Esophagus muscularis mucosa (tissue), 3 donors: ENCODE measurements around the gene PFAS.

Experiments
- POLR2A ChIP-seq: fragments of 450-650 bp; IDR thresholded peaks from one replicate; pipeline ENCODE4 v1.6.1; 2017; ENCODE audit warnings: antibody characterized with exemption, moderate library complexity, mild to moderate bottlenecking, low read depth
- POLR2AphosphoS5 ChIP-seq, 2 donors: sonication (generic); formaldehyde crosslinking; IDR thresholded peaks; one replicate each; pipeline ENCODE4 v1.6.1; 2017; ENCODE audit warnings: antibody characterized with exemption in 2 of 2
- TF ChIP-seq, protein P1 (sequence below), 3 experiments: fragments of 200-600 bp in 2 of 3; fragments of 450-650 bp in 1 of 3; sonication (generic) in 2 of 3; IDR thresholded peaks; one replicate each; pipeline ENCODE4 v1.5.1; 2017 to 2019; ENCODE audit warnings: antibody characterized with exemption in 3 of 3, mild to moderate bottlenecking in 2 of 3, moderate library complexity in 1 of 3

DNA sequence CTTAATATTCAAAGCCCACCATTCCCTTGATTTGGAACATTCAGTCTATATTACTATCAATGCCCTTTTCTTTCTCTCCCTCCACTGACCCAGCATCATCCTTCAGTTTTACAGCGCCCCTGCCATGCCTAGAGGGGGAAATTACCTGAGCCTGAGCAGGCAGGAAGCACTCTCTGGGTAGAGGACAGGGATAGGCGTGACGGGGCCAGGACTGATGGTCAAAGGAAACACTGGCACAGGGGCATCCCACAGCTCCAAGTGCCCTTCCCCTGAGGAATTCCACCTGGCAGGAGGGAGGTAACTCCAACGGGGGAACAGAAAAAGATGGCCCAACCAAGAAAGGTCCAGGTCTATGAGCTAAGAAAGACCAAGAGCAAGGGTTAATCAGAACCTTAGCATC is 11.2 kb upstream of the PFAS start:
- TF ChIP-seq POLR2AphosphoS5 (IDR thresholded peaks at IDR 0.05) (no peak), POLR2A (no peak)
- TF ChIP-seq, protein P1, sequence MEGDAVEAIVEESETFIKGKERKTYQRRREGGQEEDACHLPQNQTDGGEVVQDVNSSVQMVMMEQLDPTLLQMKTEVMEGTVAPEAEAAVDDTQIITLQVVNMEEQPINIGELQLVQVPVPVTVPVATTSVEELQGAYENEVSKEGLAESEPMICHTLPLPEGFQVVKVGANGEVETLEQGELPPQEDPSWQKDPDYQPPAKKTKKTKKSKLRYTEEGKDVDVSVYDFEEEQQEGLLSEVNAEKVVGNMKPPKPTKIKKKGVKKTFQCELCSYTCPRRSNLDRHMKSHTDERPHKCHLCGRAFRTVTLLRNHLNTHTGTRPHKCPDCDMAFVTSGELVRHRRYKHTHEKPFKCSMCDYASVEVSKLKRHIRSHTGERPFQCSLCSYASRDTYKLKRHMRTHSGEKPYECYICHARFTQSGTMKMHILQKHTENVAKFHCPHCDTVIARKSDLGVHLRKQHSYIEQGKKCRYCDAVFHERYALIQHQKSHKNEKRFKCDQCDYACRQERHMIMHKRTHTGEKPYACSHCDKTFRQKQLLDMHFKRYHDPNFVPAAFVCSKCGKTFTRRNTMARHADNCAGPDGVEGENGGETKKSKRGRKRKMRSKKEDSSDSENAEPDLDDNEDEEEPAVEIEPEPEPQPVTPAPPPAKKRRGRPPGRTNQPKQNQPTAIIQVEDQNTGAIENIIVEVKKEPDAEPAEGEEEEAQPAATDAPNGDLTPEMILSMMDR (IDR thresholded peaks at IDR 0.05), result no peak
